LNCaP clone FGC (cell line): ENCODE measurements around the gene PPP4R3A.
"Not testable (repeated sequence)": the region's sequence is repeated elsewhere in the genome, so short reads cannot be mapped to it uniquely, and the experiment has no call there.

Source experiments
- DNase-seq: peaks from one replicate; pipeline ENCODE4 v3.0.0-alpha.2; 2011; ENCODE audit warnings: low read depth
- H3K4me3 ChIP-seq: 2 replicates; pipeline ENCODE4 v1.5.1; 2011; ENCODE audit warnings: mild to moderate bottlenecking, low read depth, low read length, control low read depth
- TF ChIP-seq, protein P1 (sequence below): IDR thresholded peaks from 2 replicates; pipeline ENCODE4 v1.5.1; 2012; ENCODE audit warnings: mild to moderate bottlenecking; ENCODE audit not compliant: control insufficient read depth, insufficient read depth; ENCODE audit errors: extremely low read depth

Gene PPP4R3A

DNA sequence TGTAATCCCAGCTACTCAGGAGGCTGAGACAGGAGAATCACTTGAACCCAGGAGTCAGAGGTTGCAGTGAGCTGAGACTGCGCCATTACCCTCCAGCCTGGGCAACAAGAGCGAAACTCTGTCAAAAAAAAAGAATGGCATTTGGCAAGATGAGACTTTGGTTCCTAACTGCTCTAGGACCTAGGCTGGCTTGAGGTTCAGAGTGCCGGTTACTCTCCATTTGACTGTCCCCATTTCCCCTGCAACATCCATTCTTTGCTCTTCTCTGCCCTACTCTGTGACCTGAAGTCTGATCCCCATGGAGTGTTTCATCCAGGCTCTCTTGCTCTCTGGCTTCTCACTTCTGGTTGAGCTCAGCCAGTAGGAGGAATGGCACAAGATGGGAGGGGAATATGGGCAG lies 26.2 kb upstream of the PPP4R3A start:
- TF ChIP-seq, protein P1, sequence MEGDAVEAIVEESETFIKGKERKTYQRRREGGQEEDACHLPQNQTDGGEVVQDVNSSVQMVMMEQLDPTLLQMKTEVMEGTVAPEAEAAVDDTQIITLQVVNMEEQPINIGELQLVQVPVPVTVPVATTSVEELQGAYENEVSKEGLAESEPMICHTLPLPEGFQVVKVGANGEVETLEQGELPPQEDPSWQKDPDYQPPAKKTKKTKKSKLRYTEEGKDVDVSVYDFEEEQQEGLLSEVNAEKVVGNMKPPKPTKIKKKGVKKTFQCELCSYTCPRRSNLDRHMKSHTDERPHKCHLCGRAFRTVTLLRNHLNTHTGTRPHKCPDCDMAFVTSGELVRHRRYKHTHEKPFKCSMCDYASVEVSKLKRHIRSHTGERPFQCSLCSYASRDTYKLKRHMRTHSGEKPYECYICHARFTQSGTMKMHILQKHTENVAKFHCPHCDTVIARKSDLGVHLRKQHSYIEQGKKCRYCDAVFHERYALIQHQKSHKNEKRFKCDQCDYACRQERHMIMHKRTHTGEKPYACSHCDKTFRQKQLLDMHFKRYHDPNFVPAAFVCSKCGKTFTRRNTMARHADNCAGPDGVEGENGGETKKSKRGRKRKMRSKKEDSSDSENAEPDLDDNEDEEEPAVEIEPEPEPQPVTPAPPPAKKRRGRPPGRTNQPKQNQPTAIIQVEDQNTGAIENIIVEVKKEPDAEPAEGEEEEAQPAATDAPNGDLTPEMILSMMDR = no peak
- no peak for DNase-seq
- no peak overlapping the region for H3K4me3 ChIP-seq

DNA sequence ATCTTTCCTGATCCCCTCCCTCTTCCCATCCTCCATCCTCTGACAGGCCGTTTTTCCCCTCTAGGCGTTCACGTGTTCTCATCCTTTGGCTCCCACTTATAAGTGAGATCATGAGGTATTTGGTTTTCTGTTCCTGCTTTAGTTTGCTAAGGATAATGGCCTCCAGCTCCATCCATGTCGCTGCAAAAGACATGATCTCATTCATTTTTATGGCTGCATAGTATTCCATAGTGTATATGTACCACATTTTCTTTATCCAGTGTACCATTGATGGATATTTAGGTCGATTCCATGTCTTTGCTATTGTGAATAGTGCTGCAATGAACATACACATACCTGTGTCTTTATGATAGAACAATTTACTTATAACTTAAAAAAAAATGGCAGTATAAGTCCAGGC lies 23.9 kb upstream of the PPP4R3A start:
- not testable (repeated sequence) for H3K4me3 ChIP-seq, DNase-seq

DNA sequence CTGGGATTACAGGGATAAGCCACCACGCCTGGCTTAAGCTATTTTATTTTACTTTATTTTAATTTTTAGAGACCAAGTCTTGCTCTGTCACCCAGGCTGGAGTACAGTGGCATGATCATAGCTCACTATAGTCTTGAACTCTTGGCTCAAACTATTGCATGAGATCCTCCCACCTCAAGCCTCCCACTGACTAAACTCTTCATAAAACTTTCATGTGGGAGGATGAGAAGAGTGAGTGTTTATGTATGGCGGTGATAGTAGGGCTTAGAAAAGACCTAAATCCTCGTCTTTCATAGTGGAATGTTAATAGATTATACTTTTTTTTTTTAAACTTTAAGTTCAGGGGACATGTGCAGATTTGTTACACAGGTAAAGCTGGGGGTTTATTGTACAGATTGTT lies 23.5 kb upstream of the PPP4R3A start:
- TF ChIP-seq, protein P1 = no peak
- H3K4me3 ChIP-seq = no peak overlapping the region

DNA sequence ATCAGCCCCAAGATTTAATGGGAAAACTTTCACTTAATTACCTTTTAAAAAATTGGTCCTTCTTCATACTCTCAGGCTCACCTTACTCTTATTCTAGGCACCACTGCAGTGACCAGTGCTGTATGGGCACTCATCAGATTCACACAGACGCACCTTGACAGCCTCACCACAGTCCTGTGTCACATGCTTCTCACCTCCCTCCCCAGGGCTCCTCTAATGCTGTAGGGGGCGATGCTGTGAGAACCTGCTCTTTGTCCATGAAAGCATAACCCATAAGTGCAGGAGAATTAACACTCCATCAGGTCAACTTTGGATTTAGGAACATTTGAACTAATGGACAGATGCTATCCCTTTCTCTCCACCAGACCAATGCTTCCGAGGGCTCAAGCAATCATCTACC lies 13.9 kb upstream of the PPP4R3A start:
- H3K4me3 ChIP-seq = no peak overlapping the region
- DNase-seq = no peak
- TF ChIP-seq, protein P1 = no peak

More for the DNA sequence above, 23.5 kb upstream of the PPP4R3A start:
- DNase-seq = no peak

DNA sequence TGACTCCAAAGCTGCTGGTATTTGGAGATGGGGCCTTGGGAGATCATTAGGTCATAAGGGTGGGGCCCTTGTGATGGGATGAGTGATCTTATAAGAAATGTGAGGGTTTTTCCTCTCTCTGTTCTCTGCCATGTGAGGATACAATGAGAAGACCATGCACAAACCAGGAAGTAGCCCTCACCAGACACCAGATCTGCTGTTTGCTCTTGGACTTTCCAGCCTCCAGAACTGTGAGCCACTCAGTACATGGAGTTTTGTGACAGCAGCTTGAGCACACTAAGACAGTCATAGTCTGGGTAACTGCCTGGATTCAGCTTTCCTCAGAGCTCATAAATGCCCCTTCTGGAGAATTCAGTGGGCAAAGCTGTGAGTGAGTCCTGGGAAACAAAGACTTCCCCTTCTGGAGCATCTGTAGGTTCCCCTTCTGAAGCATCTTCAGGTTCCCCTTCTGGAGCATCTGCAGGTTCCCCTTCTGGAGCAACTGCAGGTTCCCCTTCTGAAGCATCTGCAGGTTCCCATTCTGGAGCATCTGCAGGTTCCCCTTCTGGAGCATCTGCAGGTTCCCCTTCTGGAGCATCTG lies 11.0 kb upstream of the PPP4R3A start:
- DNase-seq = no peak
- no peak overlapping the region for H3K4me3 ChIP-seq
- TF ChIP-seq, protein P1 = no peak

DNA sequence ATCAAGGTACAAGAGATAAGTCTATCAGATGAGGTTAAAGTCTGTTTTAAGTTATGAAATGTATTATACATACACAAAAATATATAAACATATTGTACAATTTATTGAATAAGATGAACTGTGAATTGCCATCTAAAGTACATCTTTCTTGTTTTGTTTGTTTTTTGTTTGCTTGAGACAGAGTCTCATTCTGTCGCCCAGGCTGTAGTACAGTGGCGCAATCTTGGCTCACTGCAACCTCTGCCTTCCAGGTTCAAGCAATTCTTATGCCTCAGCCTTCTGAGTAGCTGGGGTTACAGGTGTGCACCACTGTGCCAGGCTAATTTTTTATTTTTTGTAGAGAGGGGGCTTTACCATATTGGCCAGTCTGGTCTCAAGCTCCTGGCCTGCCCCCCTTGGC lies 10.0 kb upstream of the PPP4R3A start:
- TF ChIP-seq, protein P1 = no peak
- DNase-seq = no peak
- no peak overlapping the region for H3K4me3 ChIP-seq

DNA sequence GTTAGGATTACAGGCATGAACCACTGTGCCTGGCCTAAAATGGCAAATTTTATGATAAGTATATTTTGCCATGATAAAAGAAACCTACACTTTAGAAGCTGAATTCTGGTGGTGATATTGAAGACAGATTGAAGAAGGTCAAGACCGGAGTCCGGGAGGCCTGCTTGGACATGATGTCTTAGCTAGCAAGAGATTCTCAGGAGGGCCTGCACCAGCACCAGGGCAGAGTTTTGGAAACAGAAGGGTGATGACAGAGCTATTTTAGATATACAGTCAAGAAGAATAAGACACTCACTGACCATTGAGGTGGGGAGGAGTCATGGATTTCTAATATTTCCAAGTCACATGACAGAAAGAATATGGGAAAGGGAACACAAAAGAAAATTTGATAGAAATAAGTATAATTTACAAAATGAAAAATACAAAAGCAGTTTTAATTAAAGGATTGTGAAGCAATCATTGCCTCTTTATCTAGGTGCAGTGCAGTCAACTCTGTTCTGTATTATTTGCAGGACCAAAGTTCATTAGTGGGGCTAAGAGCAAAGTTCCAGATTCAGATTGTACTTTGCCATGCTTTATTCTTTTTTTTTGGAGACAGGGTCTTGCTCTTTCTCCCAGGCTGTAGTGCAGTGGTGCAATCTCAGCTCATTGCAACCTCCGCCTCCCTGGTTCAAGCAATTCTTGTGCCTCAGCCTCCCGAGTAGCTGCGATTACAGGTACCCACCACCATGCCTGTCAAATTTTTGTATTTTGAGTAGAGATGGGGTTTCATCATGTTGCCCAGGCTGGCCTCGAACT lies 9.3 kb upstream of the PPP4R3A start:
- TF ChIP-seq, protein P1 = no peak
- no peak for DNase-seq
- H3K4me3 ChIP-seq = no peak overlapping the region
